MCF 10A (cell line): ENCODE data around the gene EHBP1L1. TPM values are rescaled to one million over a fixed set of nuclear protein-coding genes. Genes with fewer than 3 reads are reported as not detected.

Experiments used
- BruUV-seq: library from RNA; stranded (reverse); fragments of 400-500 nt; replicated peaks from 2 replicates; lab custom pipeline; 2021; lab: Mats Ljungman, UMichigan
- CTCF ChIA-PET: fragments of 300-600 bp; sonication (Branson Sonifier 250); formaldehyde crosslinking; extraction: SDS; loops from one replicate; lab custom pipeline; 2021; ENCODE audit warnings: antibody characterized with exemption, inconsistent platforms; lab: Yijun Ruan, JAX
- POLR2A ChIA-PET: fragments of 300-600, 350-650 bp; sonication (Branson Sonifier 250); formaldehyde crosslinking; extraction: SDS; loops from one replicate; lab custom pipeline; 2020; ENCODE audit warnings: antibody characterized with exemption, inconsistent platforms; lab: Yijun Ruan, JAX
- DNase-seq: peaks from one replicate; pipeline ENCODE4 v3.0.0-alpha.2; 2018; ENCODE audit not compliant: unreplicated experiment
- H3K27ac Mint-ChIP-seq: one replicate; pipeline ENCODE4 v1.8.0; 2022; ENCODE audit warnings: mild to moderate bottlenecking, low read depth, mixed read lengths; ENCODE audit not compliant: unreplicated experiment
- H3K27me3 Mint-ChIP-seq: one replicate; pipeline ENCODE4 v1.8.0; 2022; ENCODE audit warnings: mixed read lengths; ENCODE audit not compliant: insufficient read depth, unreplicated experiment
- H3K36me3 Mint-ChIP-seq: one replicate; pipeline ENCODE4 v1.8.0; 2022; ENCODE audit warnings: mild to moderate bottlenecking, moderate library complexity, mixed read lengths; ENCODE audit not compliant: insufficient read depth, unreplicated experiment
- H3K4me1 Mint-ChIP-seq: one replicate; pipeline ENCODE4 v1.8.0; 2022; ENCODE audit warnings: mixed read lengths; ENCODE audit not compliant: insufficient read depth, unreplicated experiment
- H3K4me3 Mint-ChIP-seq: one replicate; pipeline ENCODE4 v1.8.0; 2022; ENCODE audit warnings: mild to moderate bottlenecking, moderate library complexity, mixed read lengths; ENCODE audit not compliant: unreplicated experiment
- H3K9me3 Mint-ChIP-seq: one replicate; pipeline ENCODE4 v1.8.0; 2022; ENCODE audit warnings: mixed read lengths; ENCODE audit not compliant: unreplicated experiment
- intact Hi-C: fragments of 100-400 bp; cut with micrococcal nuclease; formaldehyde crosslinking; loops from 2 replicates; pipeline ENCODE4 v1.14.1; 2022
- total RNA-seq: library from RNA; stranded (reverse); gene quantifications from 2 replicates; pipeline ENCODE4 v1.2.3, GENCODE V29; 2022
- TF ChIP-seq, protein P1 (sequence below): fragments of 200-600 bp; IDR thresholded peaks from one replicate; pipeline ENCODE4 v1.8.0; 2022; ENCODE audit warnings: antibody characterized with exemption, mild to moderate bottlenecking; ENCODE audit not compliant: unreplicated experiment

The EHBP1L1 gene
- total RNA-seq, 1 experiment from 2014 or later: 31.3 TPM

DNA sequence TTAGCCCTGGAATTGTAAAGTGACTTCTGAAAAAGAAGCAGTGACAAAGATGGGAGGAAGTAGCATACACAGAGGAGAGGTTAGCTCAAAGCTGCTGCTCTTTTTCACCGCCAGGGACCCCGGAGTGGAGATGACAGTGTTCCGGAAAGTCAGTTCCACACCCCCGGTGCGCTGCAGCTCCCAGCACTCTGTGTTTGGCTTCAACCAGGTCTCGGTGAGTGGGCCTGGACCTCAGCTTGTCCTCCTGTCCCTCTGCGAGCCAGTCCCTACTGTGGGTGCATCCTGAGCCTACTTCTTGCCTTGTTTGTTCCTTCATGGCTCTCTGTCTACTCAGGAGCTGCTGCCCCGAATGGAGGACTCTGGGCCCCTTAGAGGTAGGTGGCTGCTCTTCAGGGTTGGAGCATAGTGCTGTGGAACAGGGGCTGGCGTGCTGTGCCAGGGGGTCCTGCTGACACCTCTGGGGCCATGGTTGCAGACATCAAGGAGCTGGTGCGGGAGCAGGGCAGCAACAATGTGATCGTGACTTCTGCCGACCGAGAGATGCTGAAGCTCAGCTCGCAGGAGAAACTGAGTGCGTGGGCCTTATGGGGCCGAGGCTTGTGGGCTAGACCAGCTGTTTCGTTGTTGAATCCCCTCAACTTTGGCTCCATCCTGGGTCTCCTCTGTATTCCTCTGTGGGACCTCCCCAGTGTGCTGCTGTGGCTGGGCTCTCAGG lies 41.4 kb downstream of the EHBP1L1 start:
- BruUV-seq: no TSS peak
- CTCF ChIA-PET: interaction anchor here (0.6 to 1.9 kb wide), 7 partner anchors 11 to 163 kb away, joined by 3 to 7 read pairs (median 4); partner anchors contain the start of genes SIPA1 and ZNRD2
- H3K9me3 Mint-ChIP-seq: no peaks in the 10 kb centered on the region
- H3K27me3 Mint-ChIP-seq: no peaks in the 10 kb centered on the region
- intact Hi-C loops: loop anchor here (5.0 kb wide), 1 partner anchor 35 kb away; no protein-coding TSS in a partner anchor
- peaks cover 32% of the 10 kb centered on the region for H3K36me3 Mint-ChIP-seq
- POLR2A ChIA-PET: interaction anchor here (0.6 to 6.9 kb wide), 9 partner anchors 15 to 232 kb away, joined by 3 to 103 read pairs (median 4); partner anchors contain the start of genes FAM89B, RELA and ZNRD2
- DNase-seq: no peak
- TF ChIP-seq, protein P1, sequence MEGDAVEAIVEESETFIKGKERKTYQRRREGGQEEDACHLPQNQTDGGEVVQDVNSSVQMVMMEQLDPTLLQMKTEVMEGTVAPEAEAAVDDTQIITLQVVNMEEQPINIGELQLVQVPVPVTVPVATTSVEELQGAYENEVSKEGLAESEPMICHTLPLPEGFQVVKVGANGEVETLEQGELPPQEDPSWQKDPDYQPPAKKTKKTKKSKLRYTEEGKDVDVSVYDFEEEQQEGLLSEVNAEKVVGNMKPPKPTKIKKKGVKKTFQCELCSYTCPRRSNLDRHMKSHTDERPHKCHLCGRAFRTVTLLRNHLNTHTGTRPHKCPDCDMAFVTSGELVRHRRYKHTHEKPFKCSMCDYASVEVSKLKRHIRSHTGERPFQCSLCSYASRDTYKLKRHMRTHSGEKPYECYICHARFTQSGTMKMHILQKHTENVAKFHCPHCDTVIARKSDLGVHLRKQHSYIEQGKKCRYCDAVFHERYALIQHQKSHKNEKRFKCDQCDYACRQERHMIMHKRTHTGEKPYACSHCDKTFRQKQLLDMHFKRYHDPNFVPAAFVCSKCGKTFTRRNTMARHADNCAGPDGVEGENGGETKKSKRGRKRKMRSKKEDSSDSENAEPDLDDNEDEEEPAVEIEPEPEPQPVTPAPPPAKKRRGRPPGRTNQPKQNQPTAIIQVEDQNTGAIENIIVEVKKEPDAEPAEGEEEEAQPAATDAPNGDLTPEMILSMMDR: no peak
- H3K4me3 Mint-ChIP-seq: peak overlapping the region; percentile 91
- peaks cover 13% of the 10 kb centered on the region for H3K4me1 Mint-ChIP-seq
- peak overlapping the region; percentile 91 for H3K27ac Mint-ChIP-seq

- peaks cover 9% of the 10 kb centered on the region for H3K4me1 Mint-ChIP-seq
- H3K4me3 Mint-ChIP-seq: no peak overlapping the region
- no peaks in the 10 kb centered on the region for H3K27me3 Mint-ChIP-seq
- no TSS peak for BruUV-seq
- intact Hi-C loops: loop anchor here (5.0 kb wide), 1 partner anchor 34 kb away; no protein-coding TSS in a partner anchor
- peaks cover 38% of the 10 kb centered on the region for H3K36me3 Mint-ChIP-seq
- ChIA-PET CTCF (interaction anchor here (0.6 to 1.9 kb wide), 6 partner anchors 14 to 162 kb away, joined by 3 to 7 read pairs (median 4); partner anchors contain the start of gene ZNRD2), POLR2A (interaction anchor here (1.3 to 1.8 kb wide), 2 partner anchors 15 to 34 kb away, joined by 4 to 6 read pairs; no protein-coding TSS in a partner anchor)
- TF ChIP-seq, protein P1: no peak
- DNase-seq: no peak
- H3K9me3 Mint-ChIP-seq: no peaks in the 10 kb centered on the region
- no peak overlapping the region for H3K27ac Mint-ChIP-seq
These were observed 42.3 kb downstream of the EHBP1L1 start for GRCh38 chr11:65617990-65618751.

- H3K27ac Mint-ChIP-seq: no peak overlapping the region
- no peak for DNase-seq
- H3K4me1 Mint-ChIP-seq: peaks cover 9% of the 10 kb centered on the region
- no TSS peak for BruUV-seq
- peaks cover 39% of the 10 kb centered on the region for H3K36me3 Mint-ChIP-seq
- TF ChIP-seq, protein P1: no peak
- no peaks in the 10 kb centered on the region for H3K27me3 Mint-ChIP-seq
- H3K9me3 Mint-ChIP-seq: no peaks in the 10 kb centered on the region
- ChIA-PET POLR2A (interaction anchor here (1.8 kb wide), 1 partner anchor 34 kb away, joined by 6 read pairs; no protein-coding TSS in a partner anchor), CTCF (interaction anchor here (0.6 to 1.1 kb wide), 2 partner anchors 25 to 265 kb away, joined by 3 read pairs; no protein-coding TSS in a partner anchor)
- intact Hi-C loops: loop anchor here (5.0 kb wide), 1 partner anchor 34 kb away; no protein-coding TSS in a partner anchor
- no peak overlapping the region for H3K4me3 Mint-ChIP-seq
These were observed 42.9 kb downstream of the EHBP1L1 start for GRCh38 chr11:65618763-65619162.
